ENCODE results near the gene DGKB. TPM values are rescaled to one million over a fixed set of nuclear protein-coding genes. Genes with fewer than 3 reads are reported as not detected.

Gene DGKB
- total RNA-seq, 4 donors from 2014 or later = 0.07 to 0.95 (median 0.34) TPM

DNA sequence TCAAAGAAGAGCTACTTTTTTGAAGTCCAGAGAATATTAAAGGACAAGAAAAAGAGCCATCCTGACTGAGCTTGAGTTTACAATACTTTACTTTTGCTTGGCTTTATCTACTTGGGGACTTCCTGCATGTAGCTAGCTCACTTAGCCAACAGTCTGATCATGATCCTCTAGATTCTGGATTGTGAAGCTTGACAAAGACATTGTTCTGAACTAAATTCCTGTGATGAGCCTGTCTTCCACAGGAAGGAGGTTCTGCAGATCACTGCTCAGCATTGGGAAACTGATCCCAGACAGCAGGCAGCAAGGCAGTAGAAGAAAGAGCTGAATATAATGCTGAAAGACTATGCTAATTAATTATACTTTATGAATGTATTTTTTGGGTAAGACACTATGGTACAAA, 296.4 kb downstream of the DGKB start:
- in situ Hi-C loops (cut with MboI; ENCODE audit: low sequenced_read_pairs in 4 of 4) = no loop called here
- no peak for DNase-seq
- H3K4me1 ChIP-seq = no peaks in the 10 kb centered on the region
- no peak for ATAC-seq
- TF ChIP-seq, protein P1, sequence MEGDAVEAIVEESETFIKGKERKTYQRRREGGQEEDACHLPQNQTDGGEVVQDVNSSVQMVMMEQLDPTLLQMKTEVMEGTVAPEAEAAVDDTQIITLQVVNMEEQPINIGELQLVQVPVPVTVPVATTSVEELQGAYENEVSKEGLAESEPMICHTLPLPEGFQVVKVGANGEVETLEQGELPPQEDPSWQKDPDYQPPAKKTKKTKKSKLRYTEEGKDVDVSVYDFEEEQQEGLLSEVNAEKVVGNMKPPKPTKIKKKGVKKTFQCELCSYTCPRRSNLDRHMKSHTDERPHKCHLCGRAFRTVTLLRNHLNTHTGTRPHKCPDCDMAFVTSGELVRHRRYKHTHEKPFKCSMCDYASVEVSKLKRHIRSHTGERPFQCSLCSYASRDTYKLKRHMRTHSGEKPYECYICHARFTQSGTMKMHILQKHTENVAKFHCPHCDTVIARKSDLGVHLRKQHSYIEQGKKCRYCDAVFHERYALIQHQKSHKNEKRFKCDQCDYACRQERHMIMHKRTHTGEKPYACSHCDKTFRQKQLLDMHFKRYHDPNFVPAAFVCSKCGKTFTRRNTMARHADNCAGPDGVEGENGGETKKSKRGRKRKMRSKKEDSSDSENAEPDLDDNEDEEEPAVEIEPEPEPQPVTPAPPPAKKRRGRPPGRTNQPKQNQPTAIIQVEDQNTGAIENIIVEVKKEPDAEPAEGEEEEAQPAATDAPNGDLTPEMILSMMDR (IDR thresholded peaks at IDR 0.05 in 4 of 5, conservative IDR thresholded peaks at IDR 0.05 in 1 of 5) = no peak
- TF ChIP-seq POLR2A (IDR thresholded peaks at IDR 0.05) = no peak
- intact Hi-C loops (cut with DNase I; ENCODE audit: low total_unique reads) = no loop called here
- no peaks in the 10 kb centered on the region for H3K9me3 ChIP-seq
- H3K36me3 ChIP-seq = no peaks in the 10 kb centered on the region
- H3K27me3 ChIP-seq = no peaks in the 10 kb centered on the region
- H3K4me3 ChIP-seq = no peak overlapping the region
- no peak overlapping the region for H3K27ac ChIP-seq

- DNase-seq = no peak
- TF ChIP-seq, protein P1 (IDR thresholded peaks at IDR 0.05 in 4 of 5, conservative IDR thresholded peaks at IDR 0.05 in 1 of 5) = no peak
- no peak for TF ChIP-seq POLR2A (IDR thresholded peaks at IDR 0.05)
- intact Hi-C loops (cut with DNase I; ENCODE audit: low total_unique reads) = no loop called here
Measured at GRCh38 chr7:14604606-14605005, 297.9 kb downstream of the DGKB start.

GRCh38 chr7:14602851-14603250, 299.7 kb downstream of the DGKB start:
- Histone ChIP-seq H3K27ac (no peak overlapping the region), H3K36me3 (no peaks in the 10 kb centered on the region), H3K9me3 (no peaks in the 10 kb centered on the region), H3K4me1 (no peaks in the 10 kb centered on the region), H3K4me3 (no peak overlapping the region), H3K27me3 (no peaks in the 10 kb centered on the region)
- TF ChIP-seq, protein P1 (IDR thresholded peaks at IDR 0.05 in 4 of 5, conservative IDR thresholded peaks at IDR 0.05 in 1 of 5) = no peak
- no peak for TF ChIP-seq POLR2A (IDR thresholded peaks at IDR 0.05)
- ATAC-seq = no peak
- intact Hi-C loops (cut with DNase I; ENCODE audit: low total_unique reads) = no loop called here
- in situ Hi-C loops (cut with MboI; ENCODE audit: low sequenced_read_pairs in 4 of 4) = no loop called here
- DNase-seq = no peak

More at GRCh38 chr7:14604606-14605005, 297.9 kb downstream of the DGKB start:
- H3K4me1 ChIP-seq = no peaks in the 10 kb centered on the region
- H3K27me3 ChIP-seq = no peaks in the 10 kb centered on the region
- in situ Hi-C loops (cut with MboI; ENCODE audit: low sequenced_read_pairs in 4 of 4) = no loop called here
- H3K9me3 ChIP-seq = no peaks in the 10 kb centered on the region
- no peaks in the 10 kb centered on the region for H3K36me3 ChIP-seq
- no peak overlapping the region for H3K4me3 ChIP-seq
- no peak overlapping the region for H3K27ac ChIP-seq
- no peak for ATAC-seq

DNA sequence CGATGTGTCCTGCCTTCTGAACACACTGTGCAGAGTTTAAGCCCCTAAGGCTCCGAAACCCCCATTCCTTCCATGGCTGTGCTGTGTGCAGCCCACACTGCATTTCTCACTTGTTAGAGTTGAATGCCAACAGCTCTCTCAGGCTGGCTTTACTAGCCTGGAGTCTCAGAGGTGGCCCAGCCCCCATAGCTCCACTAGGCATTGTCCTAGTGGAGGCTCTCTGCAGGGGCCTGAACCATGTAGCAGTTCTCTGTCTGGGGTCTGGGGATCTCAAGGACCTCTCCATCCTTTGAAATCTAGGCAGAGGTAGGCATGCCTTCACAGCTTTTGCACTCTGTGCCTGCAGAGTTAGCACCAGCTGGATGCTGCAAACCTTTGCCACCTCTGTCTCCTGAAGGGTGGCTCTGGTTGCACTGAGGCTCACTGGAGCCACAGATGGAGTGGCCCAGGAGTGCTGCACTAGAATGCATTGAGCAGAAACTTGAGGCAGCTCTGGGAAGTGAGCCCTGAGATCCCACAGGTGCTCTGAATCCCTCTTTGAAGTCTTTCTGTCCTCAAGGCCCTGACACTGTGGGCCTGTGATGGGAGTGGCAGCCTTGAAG, 301.7 kb downstream of the DGKB start:
- Histone ChIP-seq H3K27me3 (no peaks in the 10 kb centered on the region), H3K36me3 (no peaks in the 10 kb centered on the region), H3K27ac (no peak overlapping the region), H3K4me3 (no peak overlapping the region), H3K4me1 (no peaks in the 10 kb centered on the region), H3K9me3 (no peaks in the 10 kb centered on the region)
- intact Hi-C loops (cut with DNase I; ENCODE audit: low total_unique reads) (no loop called here), in situ Hi-C loops (cut with MboI; ENCODE audit: low sequenced_read_pairs in 4 of 4) (no loop called here)
- DNase-seq (no peak), ATAC-seq (no peak)
- TF ChIP-seq, protein P1 (IDR thresholded peaks at IDR 0.05 in 4 of 5, conservative IDR thresholded peaks at IDR 0.05 in 1 of 5) = no peak
- TF ChIP-seq POLR2A (IDR thresholded peaks at IDR 0.05) = no peak

DNA sequence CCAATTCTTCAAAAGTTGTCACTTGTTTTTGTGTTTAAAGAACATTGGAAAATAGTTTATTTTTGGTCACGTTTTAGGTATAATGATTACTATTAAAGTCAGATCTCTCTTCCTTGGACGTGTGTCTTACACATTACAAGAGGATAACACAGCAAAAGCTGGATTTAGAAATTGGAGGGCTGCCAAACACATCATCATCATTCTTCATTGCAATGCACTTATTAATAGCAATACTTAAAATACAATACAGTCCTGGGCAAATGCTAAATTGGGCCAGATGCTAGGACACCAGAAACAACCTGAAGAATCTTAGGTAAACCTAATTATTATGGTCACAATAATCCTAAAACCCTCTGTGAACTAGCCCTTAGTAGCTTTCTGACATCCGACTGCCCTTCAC, 303.6 kb downstream of the DGKB start:
- H3K4me3 ChIP-seq = no peak overlapping the region
- intact Hi-C loops (cut with DNase I; ENCODE audit: low total_unique reads) (no loop called here), in situ Hi-C loops (cut with MboI; ENCODE audit: low sequenced_read_pairs in 4 of 4) (no loop called here)
- H3K27ac ChIP-seq = no peak overlapping the region
- no peak for DNase-seq
- no peaks in the 10 kb centered on the region for H3K9me3 ChIP-seq
- H3K36me3 ChIP-seq = no peaks in the 10 kb centered on the region
- ATAC-seq = no peak
- H3K27me3 ChIP-seq = no peaks in the 10 kb centered on the region
- TF ChIP-seq POLR2A (IDR thresholded peaks at IDR 0.05) = no peak
- TF ChIP-seq, protein P1 (IDR thresholded peaks at IDR 0.05 in 4 of 5, conservative IDR thresholded peaks at IDR 0.05 in 1 of 5) = no peak
- H3K4me1 ChIP-seq = no peaks in the 10 kb centered on the region
